LHCN-M2 (cell line): ENCODE data around the gene FBXO46. TPM values are rescaled to one million over a fixed set of nuclear protein-coding genes. Genes with fewer than 3 reads are reported as not detected.
A peak's percentile ranks its signal among the peaks of the same experiment; 100 is the strongest.
"Not testable (repeated sequence)": the region's sequence is repeated elsewhere in the genome, so short reads cannot be mapped to it uniquely, and the experiment has no call there.

Experiments used
- DNase-seq: peaks from one replicate; pipeline ENCODE4 v3.0.0-alpha.2; 2012; ENCODE audit warnings: low read depth
- total RNA-seq: library from RNA; depleted of rRNA; stranded (reverse); fragments of >200 nt; gene quantifications from 2 replicates; pipeline ENCODE4 v1.2.3, GENCODE V29; 2014; rRNA removed

FBXO46 gene
- total RNA-seq, 1 experiment from 2014 or later = 8.4 TPM

- no peak for DNase-seq
Observed at GRCh38 chr19:45687599-45687998, 43.1 kb downstream of the FBXO46 start.

- DNase-seq = not testable (repeated sequence)
Observed at GRCh38 chr19:45685045-45685444, 45.7 kb downstream of the FBXO46 start.

- DNase-seq = no peak
Observed at GRCh38 chr19:45682908-45683307, 47.8 kb downstream of the FBXO46 start.

- DNase-seq = no peak
Observed at GRCh38 chr19:45682117-45682516, 48.6 kb downstream of the FBXO46 start.

- peak; percentile 77 for DNase-seq
Observed at GRCh38 chr19:45681391-45682015, 49.2 kb downstream of the FBXO46 start.

- peak; percentile 73 for DNase-seq
Observed at GRCh38 chr19:45677351-45678230, 53.1 kb downstream of the FBXO46 start.

- DNase-seq = no peak
Observed at GRCh38 chr19:45676851-45677263, 53.8 kb downstream of the FBXO46 start.

GRCh38 chr19:45674946-45675345 lies 55.8 kb downstream of the FBXO46 start:
- DNase-seq = no peak

GRCh38 chr19:45670670-45671453 lies 59.8 kb downstream of the FBXO46 start:
- peak; percentile 51 for DNase-seq

GRCh38 chr19:45668342-45668871 lies 62.3 kb downstream of the FBXO46 start:
- DNase-seq = no peak

- peak; percentile 26 for DNase-seq
Observed at GRCh38 chr19:45667620-45668341, 62.9 kb downstream of the FBXO46 start, which contains the start of gene GIPR. Gene GIPR (plus strand): TSS chr19:45668221. CDS start chr19:45669521, 1,300 bp downstream.

GRCh38 chr19:45664575-45664974 lies 66.1 kb downstream of the FBXO46 start:
- DNase-seq = no peak

- DNase-seq = no peak
Observed at GRCh38 chr19:45663800-45664199, 66.9 kb downstream of the FBXO46 start.

GRCh38 chr19:45660636-45661035 lies 70.1 kb downstream of the FBXO46 start:
- DNase-seq = no peak

Other genes starting within 250 kb of the FBXO46 start
- gene RTN2, start 233.8 kb downstream of the FBXO46 start, total RNA-seq = 22.9 and 39.7 TPM in 2 replicates
- 1.7 and 2.4 TPM in 2 replicates for gene PPM1N, start 232.5 kb downstream of the FBXO46 start, total RNA-seq
- 102 and 127 TPM in 2 replicates for gene VASP, start 223.4 kb downstream of the FBXO46 start, total RNA-seq
- gene OPA3, start 146.1 kb downstream of the FBXO46 start, total RNA-seq = 13.7 and 18.2 TPM in 2 replicates
- gene GPR4, start 128.7 kb downstream of the FBXO46 start, total RNA-seq = not detected in 2 replicates
- gene EML2, start 91.5 kb downstream of the FBXO46 start, total RNA-seq = 17.8 and 20.1 TPM in 2 replicates
- not detected in 2 replicates for gene GIPR, start 62.7 kb downstream of the FBXO46 start, total RNA-seq
- 208 and 273 TPM in 2 replicates for gene SNRPD2, start 38.9 kb downstream of the FBXO46 start, total RNA-seq
- 12.8 and 16.6 TPM in 2 replicates for gene QPCTL, start 38.2 kb downstream of the FBXO46 start, total RNA-seq
- not detected in 2 replicates for gene MEIOSIN, start 2.5 kb upstream of the FBXO46 start, total RNA-seq
- 7.9 and 8.7 TPM in 2 replicates for gene SIX5, start 38.4 kb upstream of the FBXO46 start, total RNA-seq
- gene DMPK, start 51.6 kb upstream of the FBXO46 start, total RNA-seq = 90.8 and 121 TPM in 2 replicates
- gene DMWD, start 61.9 kb upstream of the FBXO46 start, total RNA-seq = 34.0 and 36.4 TPM in 2 replicates
- 0.11 TPM in 1 of 2 replicates, not detected in the other for gene RSPH6A, start 84.4 kb upstream of the FBXO46 start, total RNA-seq
- 35.9 and 45.6 TPM in 2 replicates for gene SYMPK, start 132.3 kb upstream of the FBXO46 start, total RNA-seq
- not detected in 2 replicates for gene FOXA3, start 133.4 kb upstream of the FBXO46 start, total RNA-seq
- 40.1 and 42.8 TPM in 2 replicates for gene IRF2BP1, start 155.2 kb upstream of the FBXO46 start, total RNA-seq
- gene MYPOP, start 171.7 kb upstream of the FBXO46 start, total RNA-seq = 3.2 and 3.5 TPM in 2 replicates
- not detected in 2 replicates for gene NANOS2, start 183.9 kb upstream of the FBXO46 start, total RNA-seq
- gene NOVA2, start 243.0 kb upstream of the FBXO46 start, total RNA-seq = not detected in 2 replicates